GM19043 (cell line): ENCODE results near the gene DBT.
"Not testable (repeated sequence)": the region's sequence is repeated elsewhere in the genome, so short reads cannot be mapped to it uniquely, and the experiment has no call there.

Experiments used
- ATAC-seq: cut with Tn5 transposase; IDR thresholded peaks from one replicate; pipeline ENCODE4 v1.9.1; 2021; ENCODE audit warnings: low read depth; ENCODE audit not compliant: unreplicated experiment

Gene DBT

GRCh38 chr1:100202703-100203102, 46.9 kb downstream of the DBT start:
- not testable (repeated sequence) for ATAC-seq

- not testable (repeated sequence) for ATAC-seq
Observed at GRCh38 chr1:100200060-100200459, 49.6 kb downstream of the DBT start.

- ATAC-seq, result no peak
Observed at GRCh38 chr1:100198596-100198995, 51.0 kb downstream of the DBT start.

GRCh38 chr1:100188617-100189016, 61.0 kb downstream of the DBT start:
- ATAC-seq, result peak; percentile 58

GRCh38 chr1:100187912-100188311, 61.7 kb downstream of the DBT start:
- no peak for ATAC-seq

- peak; percentile 77 for ATAC-seq
Observed at GRCh38 chr1:100184536-100184935, 65.1 kb downstream of the DBT start.

GRCh38 chr1:100183370-100183769, 66.3 kb downstream of the DBT start:
- no peak for ATAC-seq

GRCh38 chr1:100178091-100178490, 71.5 kb downstream of the DBT start, which contains the start of gene LRRC39:
Gene LRRC39, minus strand, starts transcription at chr1:100178256. Its CDS starts 9,740 bp downstream, at chr1:100168516.
- no peak for ATAC-seq

- no peak for ATAC-seq
Observed at GRCh38 chr1:100177295-100178041, 72.2 kb downstream of the DBT start.

- ATAC-seq, result no peak
Observed at GRCh38 chr1:100168051-100168450, 81.6 kb downstream of the DBT start.

- ATAC-seq, result no peak
Observed at GRCh38 chr1:100164702-100165101, 84.9 kb downstream of the DBT start.

GRCh38 chr1:100164216-100164615, 85.4 kb downstream of the DBT start:
- no peak for ATAC-seq

GRCh38 chr1:100162881-100163280, 86.8 kb downstream of the DBT start:
- no peak for ATAC-seq

GRCh38 chr1:100152271-100152670, 97.4 kb downstream of the DBT start:
- ATAC-seq, result peak; percentile 87

GRCh38 chr1:100151679-100152078, 98.0 kb downstream of the DBT start:
- no peak for ATAC-seq

- no peak for ATAC-seq
Observed at GRCh38 chr1:100147875-100148274, 101.8 kb downstream of the DBT start.

- no peak for ATAC-seq
Observed at GRCh38 chr1:100146958-100147357, 102.7 kb downstream of the DBT start.

GRCh38 chr1:100145116-100145515, 104.5 kb downstream of the DBT start:
- no peak for ATAC-seq

- ATAC-seq, result no peak
Observed at GRCh38 chr1:100142343-100142742, 107.3 kb downstream of the DBT start.

- ATAC-seq, result no peak
Observed at GRCh38 chr1:100141192-100141591, 108.4 kb downstream of the DBT start.

GRCh38 chr1:100137602-100138001, 112.0 kb downstream of the DBT start:
- ATAC-seq, result no peak
